DND-41 (cell line): ENCODE data around the gene NDUFB7.

Source experiments
- EZH2 ChIP-seq: IDR thresholded peaks from 3 replicates; pipeline ENCODE4 v1.6.1; 2012; ENCODE audit warnings: borderline replicate concordance, low read depth, mild to moderate bottlenecking, moderate library complexity, low read length, inconsistent platforms; ENCODE audit not compliant: severe bottlenecking
- TF ChIP-seq, protein P1 (sequence below): IDR thresholded peaks from 2 replicates; pipeline ENCODE4 v1.5.1; 2012; ENCODE audit warnings: borderline replicate concordance, low read length, moderate library complexity, mild to moderate bottlenecking; ENCODE audit not compliant: poor library complexity, severe bottlenecking; ENCODE audit errors: extremely low read depth

DNA sequence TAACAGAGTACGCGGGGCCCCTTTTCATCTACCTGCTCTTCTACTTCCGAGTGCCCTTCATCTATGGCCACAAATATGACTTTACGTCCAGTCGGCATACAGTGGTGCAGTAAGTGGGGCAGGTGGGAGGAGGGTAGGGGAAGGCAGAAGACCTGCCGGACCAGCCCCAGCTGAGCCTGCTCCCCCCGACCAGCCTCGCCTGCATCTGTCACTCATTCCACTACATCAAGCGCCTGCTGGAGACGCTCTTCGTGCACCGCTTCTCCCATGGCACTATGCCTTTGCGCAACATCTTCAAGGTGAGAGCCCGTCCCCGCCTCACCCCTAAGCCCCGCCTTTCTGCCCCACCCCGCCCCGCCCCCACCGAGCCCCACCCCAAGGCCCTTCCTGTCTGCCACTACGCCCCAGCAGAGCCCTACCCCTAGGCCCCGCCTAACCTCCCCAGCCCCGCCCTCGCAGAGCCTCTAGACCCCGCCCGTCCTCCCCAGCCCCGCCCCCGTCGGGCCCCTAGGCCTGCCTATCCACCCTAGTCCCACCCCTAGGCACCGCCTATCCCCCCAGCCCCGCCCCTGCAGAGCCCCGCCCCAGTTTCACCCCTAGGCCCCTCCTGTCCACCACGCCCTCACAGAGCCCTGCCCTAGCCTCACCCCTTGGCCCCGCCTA lies 7.7 kb downstream of the NDUFB7 start:
- TF ChIP-seq, protein P1, sequence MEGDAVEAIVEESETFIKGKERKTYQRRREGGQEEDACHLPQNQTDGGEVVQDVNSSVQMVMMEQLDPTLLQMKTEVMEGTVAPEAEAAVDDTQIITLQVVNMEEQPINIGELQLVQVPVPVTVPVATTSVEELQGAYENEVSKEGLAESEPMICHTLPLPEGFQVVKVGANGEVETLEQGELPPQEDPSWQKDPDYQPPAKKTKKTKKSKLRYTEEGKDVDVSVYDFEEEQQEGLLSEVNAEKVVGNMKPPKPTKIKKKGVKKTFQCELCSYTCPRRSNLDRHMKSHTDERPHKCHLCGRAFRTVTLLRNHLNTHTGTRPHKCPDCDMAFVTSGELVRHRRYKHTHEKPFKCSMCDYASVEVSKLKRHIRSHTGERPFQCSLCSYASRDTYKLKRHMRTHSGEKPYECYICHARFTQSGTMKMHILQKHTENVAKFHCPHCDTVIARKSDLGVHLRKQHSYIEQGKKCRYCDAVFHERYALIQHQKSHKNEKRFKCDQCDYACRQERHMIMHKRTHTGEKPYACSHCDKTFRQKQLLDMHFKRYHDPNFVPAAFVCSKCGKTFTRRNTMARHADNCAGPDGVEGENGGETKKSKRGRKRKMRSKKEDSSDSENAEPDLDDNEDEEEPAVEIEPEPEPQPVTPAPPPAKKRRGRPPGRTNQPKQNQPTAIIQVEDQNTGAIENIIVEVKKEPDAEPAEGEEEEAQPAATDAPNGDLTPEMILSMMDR: no peak
- no peak for TF ChIP-seq EZH2
